ENCODE measurements around the gene ALG9. TPM values are rescaled to one million over a fixed set of nuclear protein-coding genes. Genes with fewer than 3 reads are reported as not detected.

ALG9 gene
- total RNA-seq, 4 donors from 2014 or later, result 29.3 to 75.5 (median 49.0) TPM

- TF ChIP-seq CTCF (IDR thresholded peaks at IDR 0.05; ENCODE audit: low read depth), result no peak
Measured at GRCh38 chr11:111748035-111748804, 123.2 kb downstream of the ALG9 start.

GRCh38 chr11:111745719-111746504, 125.5 kb downstream of the ALG9 start:
- TF ChIP-seq CTCF (IDR thresholded peaks at IDR 0.05; ENCODE audit: low read depth), result no peak

DNA sequence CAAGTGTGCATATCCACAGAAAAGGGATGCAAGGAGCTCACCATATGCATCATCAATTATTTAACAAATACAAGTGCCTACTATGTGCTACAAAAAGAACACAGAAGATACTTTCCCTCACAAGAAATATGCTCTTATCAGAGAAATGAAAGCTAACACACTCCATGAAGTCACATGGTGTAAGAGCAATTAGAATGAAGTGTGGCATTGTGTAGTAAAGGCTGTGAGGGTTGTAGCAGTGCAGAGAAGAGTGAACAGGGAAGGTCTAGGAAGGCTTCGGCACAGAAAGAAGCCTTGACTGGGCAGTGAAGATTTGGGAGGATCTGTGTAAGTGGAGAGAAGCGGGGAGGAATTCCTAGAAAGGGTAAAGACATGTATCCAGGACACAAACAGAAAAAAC, 127.7 kb downstream of the ALG9 start:
- TF ChIP-seq CTCF (IDR thresholded peaks at IDR 0.05; ENCODE audit: low read depth), result no peak

DNA sequence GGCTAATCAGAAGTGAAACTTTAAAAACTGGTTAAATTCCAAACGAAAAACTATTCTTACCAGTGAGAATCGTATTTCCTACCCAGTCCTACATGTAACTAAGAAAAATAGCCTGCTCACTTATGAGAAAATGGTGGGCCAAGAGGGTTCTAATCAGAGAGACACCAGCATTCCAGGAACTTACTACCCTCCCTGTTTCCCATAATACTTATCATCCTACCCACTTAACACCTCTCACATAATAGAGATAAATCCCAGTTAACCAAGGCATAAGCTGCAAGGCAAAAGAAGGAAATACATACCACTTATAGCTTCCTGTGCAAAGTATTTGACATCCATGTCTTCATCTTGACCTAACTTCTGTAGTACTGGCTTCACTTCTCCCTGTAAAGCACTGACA, 129.6 kb downstream of the ALG9 start:
- TF ChIP-seq CTCF (IDR thresholded peaks at IDR 0.05; ENCODE audit: low read depth), result no peak

- TF ChIP-seq CTCF (IDR thresholded peaks at IDR 0.05; ENCODE audit: low read depth), result no peak
Measured at GRCh38 chr11:111739299-111739698, 132.1 kb downstream of the ALG9 start.

DNA sequence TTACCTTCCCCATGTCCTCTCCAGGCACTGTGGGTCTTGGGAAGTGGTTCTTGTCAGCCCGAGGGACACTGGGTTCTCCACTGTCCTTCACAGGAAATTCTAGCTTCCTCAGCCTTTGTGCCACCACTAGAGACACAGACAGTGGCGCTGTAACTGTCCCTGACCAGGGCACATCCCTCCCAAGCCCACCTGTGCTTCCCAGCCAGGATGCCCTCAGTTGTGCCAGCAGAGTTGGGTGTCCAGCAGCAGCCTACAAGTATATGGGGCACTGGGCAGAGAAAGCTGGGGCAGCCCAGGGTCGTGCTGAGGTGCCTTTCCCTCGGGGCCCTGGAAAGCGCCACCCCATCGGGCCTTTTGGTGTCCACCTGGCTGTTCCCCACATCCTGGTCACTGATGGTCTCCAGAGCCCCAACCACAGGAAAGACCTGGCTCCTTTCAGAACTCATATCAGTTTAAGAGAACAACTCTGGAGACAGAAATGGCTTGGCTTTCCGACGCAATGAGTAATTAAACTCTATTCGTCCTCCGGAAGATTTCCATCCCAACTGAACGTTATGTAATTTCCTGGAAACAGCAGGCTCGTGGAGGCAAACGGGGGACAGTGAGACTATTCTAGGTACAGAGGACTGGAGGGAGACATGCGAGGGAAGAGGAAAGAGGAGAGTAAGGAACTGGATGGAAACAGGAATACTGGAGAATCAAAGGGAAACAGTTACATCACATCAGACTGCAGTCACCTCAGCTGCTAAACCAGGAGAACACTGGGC, 133.8 kb downstream of the ALG9 start:
- no peak for TF ChIP-seq CTCF (IDR thresholded peaks at IDR 0.05; ENCODE audit: low read depth)

All from subcutaneous adipose tissue (tissue), 4 donors.